ENCODE data around the gene ALDOB. TPM values are rescaled to one million over a fixed set of nuclear protein-coding genes. Genes with fewer than 3 reads are reported as not detected.

Gene ALDOB
- total RNA-seq, 1 experiment from 2014 or later = not detected

- DNase-seq (no peak), ATAC-seq (no peak)
- BruUV-seq (replicated peaks) = no TSS peak
- Histone ChIP-seq H3K9me3 (ENCODE audit: low read length) (no peaks in the 10 kb centered on the region), H3K36me3 (ENCODE audit: low read depth, low read length) (no peaks in the 10 kb centered on the region), H3K4me1 (ENCODE audit: insufficient read depth, low read length) (no peaks in the 10 kb centered on the region), H4K20me1 (ENCODE audit: low read length) (no peaks in the 10 kb centered on the region), H3K9ac (ENCODE audit: low read length) (no peak overlapping the region), H3K4me3 (ENCODE audit: low read length) (no peak overlapping the region), H3K4me2 (ENCODE audit: low read length) (no peak overlapping the region), H3K79me2 (ENCODE audit: low read length) (no peaks in the 10 kb centered on the region), H3K27me3 (ENCODE audit: low read length) (peaks cover 25% of the 10 kb centered on the region), H3K9me2 (replicated peaks; ENCODE audit: low read length) (no peaks in the 10 kb centered on the region), H3K27ac (ENCODE audit: low read length) (no peak overlapping the region), H3F3A (ENCODE audit: low read length, unreplicated experiment) (no peaks in the 10 kb centered on the region), H2AFZ (ENCODE audit: low read length) (no peak overlapping the region)
- intact Hi-C loops (cut with micrococcal nuclease) = no loop called here
- CTCF ChIA-PET = no interaction called here
- POLR2A ChIA-PET (ENCODE audit: unreplicated experiment) = no interaction called here
- TF ChIP-seq EZH2 (IDR thresholded peaks at IDR 0.05; ENCODE audit: low read length, unreplicated experiment) = no peak
- TF ChIP-seq CTCF (conservative IDR thresholded peaks at IDR 0.05; ENCODE audit: low read depth, low read length) = no peak
- TF ChIP-seq EZH2phosphoT487 (IDR thresholded peaks at IDR 0.05; ENCODE audit: borderline replicate concordance, low read length) = no peak
Measured at GRCh38 chr9:101472891-101473290, 37.3 kb upstream of the ALDOB start.

- CTCF ChIA-PET = no interaction called here
- no TSS peak for BruUV-seq (replicated peaks)
- intact Hi-C loops (cut with micrococcal nuclease) = no loop called here
Measured at GRCh38 chr9:101470929-101471328, 35.4 kb upstream of the ALDOB start.

GRCh38 chr9:101470021-101470420, 34.4 kb upstream of the ALDOB start:
- ATAC-seq (no peak), DNase-seq (no peak)
- H3K9me3 ChIP-seq (ENCODE audit: low read length) = no peaks in the 10 kb centered on the region
- intact Hi-C loops (cut with micrococcal nuclease) = no loop called here
- CTCF ChIA-PET = no interaction called here
- no peaks in the 10 kb centered on the region for H3K36me3 ChIP-seq (ENCODE audit: low read depth, low read length)
- H3K4me3 ChIP-seq (ENCODE audit: low read length) = no peak overlapping the region
- H3K9me2 ChIP-seq (replicated peaks; ENCODE audit: low read length) = no peaks in the 10 kb centered on the region
- no peaks in the 10 kb centered on the region for H3K79me2 ChIP-seq (ENCODE audit: low read length)
- no TSS peak for BruUV-seq (replicated peaks)
- no peak for TF ChIP-seq CTCF (conservative IDR thresholded peaks at IDR 0.05; ENCODE audit: low read depth, low read length)
- TF ChIP-seq EZH2phosphoT487 (IDR thresholded peaks at IDR 0.05; ENCODE audit: borderline replicate concordance, low read length) = no peak
- no peak for TF ChIP-seq EZH2 (IDR thresholded peaks at IDR 0.05; ENCODE audit: low read length, unreplicated experiment)
- no peak overlapping the region for H3K27ac ChIP-seq (ENCODE audit: low read length)
- H4K20me1 ChIP-seq (ENCODE audit: low read length) = no peaks in the 10 kb centered on the region
- POLR2A ChIA-PET (ENCODE audit: unreplicated experiment) = no interaction called here
- H3K9ac ChIP-seq (ENCODE audit: low read length) = no peak overlapping the region
- no peaks in the 10 kb centered on the region for H3F3A ChIP-seq (ENCODE audit: low read length, unreplicated experiment)
- peaks cover 13% of the 10 kb centered on the region for H3K4me1 ChIP-seq (ENCODE audit: insufficient read depth, low read length)
- H3K27me3 ChIP-seq (ENCODE audit: low read length) = peaks cover 25% of the 10 kb centered on the region
- no peak overlapping the region for H2AFZ ChIP-seq (ENCODE audit: low read length)
- no peak overlapping the region for H3K4me2 ChIP-seq (ENCODE audit: low read length)

More at GRCh38 chr9:101470929-101471328, 35.4 kb upstream of the ALDOB start:
- no peaks in the 10 kb centered on the region for H3K9me3 ChIP-seq (ENCODE audit: low read length)
- no peak overlapping the region for H3K4me3 ChIP-seq (ENCODE audit: low read length)
- H3K27me3 ChIP-seq (ENCODE audit: low read length) = peaks cover 25% of the 10 kb centered on the region
- H3K9me2 ChIP-seq (replicated peaks; ENCODE audit: low read length) = no peaks in the 10 kb centered on the region
- H3K4me1 ChIP-seq (ENCODE audit: insufficient read depth, low read length) = peaks cover 4% of the 10 kb centered on the region
- no peak overlapping the region for H3K27ac ChIP-seq (ENCODE audit: low read length)
- DNase-seq = no peak
- no peak for TF ChIP-seq EZH2phosphoT487 (IDR thresholded peaks at IDR 0.05; ENCODE audit: borderline replicate concordance, low read length)
- TF ChIP-seq EZH2 (IDR thresholded peaks at IDR 0.05; ENCODE audit: low read length, unreplicated experiment) = no peak
- TF ChIP-seq CTCF (conservative IDR thresholded peaks at IDR 0.05; ENCODE audit: low read depth, low read length) = no peak
- ATAC-seq = no peak
- H2AFZ ChIP-seq (ENCODE audit: low read length) = no peak overlapping the region
- H4K20me1 ChIP-seq (ENCODE audit: low read length) = no peaks in the 10 kb centered on the region
- no peak overlapping the region for H3K4me2 ChIP-seq (ENCODE audit: low read length)
- H3K79me2 ChIP-seq (ENCODE audit: low read length) = no peaks in the 10 kb centered on the region
- POLR2A ChIA-PET (ENCODE audit: unreplicated experiment) = no interaction called here
- H3K9ac ChIP-seq (ENCODE audit: low read length) = no peak overlapping the region
- H3F3A ChIP-seq (ENCODE audit: low read length, unreplicated experiment) = no peaks in the 10 kb centered on the region
- no peaks in the 10 kb centered on the region for H3K36me3 ChIP-seq (ENCODE audit: low read depth, low read length)

Measured in PC-3 (cell line).